Upper lobe of right lung (tissue), 1 donor: Measurements from ENCODE around the gene SPATS2. TPM values are rescaled to one million over a fixed set of nuclear protein-coding genes. Genes with fewer than 3 reads are reported as not detected.

Experiments used
- ATAC-seq: fragments of 200-7000 bp; cut with Tn5 transposase; one replicate; pipeline ENCODE4 v1.9.1; 2020; ENCODE audit warnings: mild to moderate bottlenecking, moderate library complexity
- DNase-seq: peaks from one replicate; pipeline ENCODE4 v3.0.0-alpha.2; 2020
- H3K27ac ChIP-seq: fragments of 200-600 bp; one replicate; pipeline ENCODE4 v1.8.0; 2022
- H3K27me3 ChIP-seq: fragments of 200-600 bp; one replicate; pipeline ENCODE4 v1.8.0; 2022; ENCODE audit warnings: mild to moderate bottlenecking
- H3K36me3 ChIP-seq: fragments of 200-600 bp; one replicate; pipeline ENCODE4 v1.8.0; 2022
- H3K4me1 ChIP-seq: fragments of 200-600 bp; one replicate; pipeline ENCODE4 v1.8.0; 2022
- H3K4me3 ChIP-seq: fragments of 200-600 bp; one replicate; pipeline ENCODE4 v1.8.0; 2022; ENCODE audit warnings: mild to moderate bottlenecking
- H3K9me3 ChIP-seq: fragments of 200-600 bp; one replicate; pipeline ENCODE4 v1.8.0; 2022
- intact Hi-C: fragments of 100-400 bp; cut with DNase I; formaldehyde crosslinking; loops from one replicate; pipeline ENCODE4 v1.11.0; 2022
- total RNA-seq: library from RNA; stranded (reverse); fragmentation: NEBNext Ultra II Directional; extraction: Animal tissue kit (Norgen Biotek cat#: 25700); gene quantifications from one replicate; pipeline ENCODE4 v1.2.1, GENCODE V29; 2021
- TF ChIP-seq, protein P1 (sequence below): fragments of 200-600 bp; IDR thresholded peaks from one replicate; pipeline ENCODE4 v1.8.0; 2022; ENCODE audit warnings: antibody characterized with exemption
- donor health status: DM: no; HTN: yes; CAD: no; lungs with severe emphysema.

The SPATS2 gene
- total RNA-seq, 1 donor from 2014 or later, result 12.6 TPM

DNA sequence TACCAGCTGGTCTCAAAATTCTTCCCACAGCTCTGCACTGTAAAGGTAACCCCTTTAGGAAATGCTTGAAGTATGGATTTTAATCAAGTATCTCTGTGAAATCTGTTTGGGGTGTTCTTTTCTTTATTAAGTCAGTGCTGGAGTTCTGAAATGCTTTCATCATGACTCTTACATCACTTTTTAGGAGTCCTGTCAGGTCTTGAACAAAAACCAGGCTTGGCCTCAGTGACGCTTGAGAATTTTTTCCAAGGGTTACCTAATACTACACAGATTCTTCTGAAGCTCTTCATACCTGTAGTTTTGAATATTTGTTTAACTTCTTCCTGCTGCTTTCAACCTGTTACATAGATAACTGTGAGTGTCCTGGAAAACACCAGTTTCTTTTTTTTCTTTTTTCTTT, 124.6 kb downstream of the SPATS2 start:
- no peaks in the 10 kb centered on the region for H3K9me3 ChIP-seq
- H3K4me1 ChIP-seq, result no peaks in the 10 kb centered on the region
- intact Hi-C loops, result no loop called here
- ATAC-seq (no peak), DNase-seq (no peak)
- no peak overlapping the region for H3K27ac ChIP-seq
- H3K27me3 ChIP-seq, result no peaks in the 10 kb centered on the region
- TF ChIP-seq, protein P1, sequence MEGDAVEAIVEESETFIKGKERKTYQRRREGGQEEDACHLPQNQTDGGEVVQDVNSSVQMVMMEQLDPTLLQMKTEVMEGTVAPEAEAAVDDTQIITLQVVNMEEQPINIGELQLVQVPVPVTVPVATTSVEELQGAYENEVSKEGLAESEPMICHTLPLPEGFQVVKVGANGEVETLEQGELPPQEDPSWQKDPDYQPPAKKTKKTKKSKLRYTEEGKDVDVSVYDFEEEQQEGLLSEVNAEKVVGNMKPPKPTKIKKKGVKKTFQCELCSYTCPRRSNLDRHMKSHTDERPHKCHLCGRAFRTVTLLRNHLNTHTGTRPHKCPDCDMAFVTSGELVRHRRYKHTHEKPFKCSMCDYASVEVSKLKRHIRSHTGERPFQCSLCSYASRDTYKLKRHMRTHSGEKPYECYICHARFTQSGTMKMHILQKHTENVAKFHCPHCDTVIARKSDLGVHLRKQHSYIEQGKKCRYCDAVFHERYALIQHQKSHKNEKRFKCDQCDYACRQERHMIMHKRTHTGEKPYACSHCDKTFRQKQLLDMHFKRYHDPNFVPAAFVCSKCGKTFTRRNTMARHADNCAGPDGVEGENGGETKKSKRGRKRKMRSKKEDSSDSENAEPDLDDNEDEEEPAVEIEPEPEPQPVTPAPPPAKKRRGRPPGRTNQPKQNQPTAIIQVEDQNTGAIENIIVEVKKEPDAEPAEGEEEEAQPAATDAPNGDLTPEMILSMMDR, result no peak
- peaks cover 8% of the 10 kb centered on the region for H3K36me3 ChIP-seq
- no peak overlapping the region for H3K4me3 ChIP-seq

DNA sequence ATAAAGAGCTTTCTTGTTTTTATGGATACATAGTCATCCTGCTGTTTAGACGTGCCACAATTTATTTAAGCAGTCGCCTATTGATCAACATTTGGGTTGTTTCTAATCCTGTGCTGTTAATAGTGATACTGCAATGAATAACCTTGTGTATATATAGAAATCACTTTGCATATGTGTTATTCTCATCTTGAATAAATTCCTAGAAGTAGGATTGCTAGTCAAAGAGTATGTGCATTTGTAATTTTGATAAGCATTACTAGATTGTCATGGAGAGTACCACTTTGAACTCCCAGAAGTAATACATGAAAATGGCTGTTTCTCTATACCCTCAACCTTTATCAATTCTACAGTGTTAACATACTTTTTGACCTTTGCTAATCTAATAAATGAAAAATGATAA, 126.6 kb downstream of the SPATS2 start:
- no peaks in the 10 kb centered on the region for H3K4me1 ChIP-seq
- H3K27ac ChIP-seq, result no peak overlapping the region
- ATAC-seq (no peak), DNase-seq (no peak)
- no peaks in the 10 kb centered on the region for H3K27me3 ChIP-seq
- TF ChIP-seq, protein P1, result no peak
- H3K36me3 ChIP-seq, result peaks cover 8% of the 10 kb centered on the region
- no peak overlapping the region for H3K4me3 ChIP-seq
- H3K9me3 ChIP-seq, result no peaks in the 10 kb centered on the region
- intact Hi-C loops, result no loop called here

DNA sequence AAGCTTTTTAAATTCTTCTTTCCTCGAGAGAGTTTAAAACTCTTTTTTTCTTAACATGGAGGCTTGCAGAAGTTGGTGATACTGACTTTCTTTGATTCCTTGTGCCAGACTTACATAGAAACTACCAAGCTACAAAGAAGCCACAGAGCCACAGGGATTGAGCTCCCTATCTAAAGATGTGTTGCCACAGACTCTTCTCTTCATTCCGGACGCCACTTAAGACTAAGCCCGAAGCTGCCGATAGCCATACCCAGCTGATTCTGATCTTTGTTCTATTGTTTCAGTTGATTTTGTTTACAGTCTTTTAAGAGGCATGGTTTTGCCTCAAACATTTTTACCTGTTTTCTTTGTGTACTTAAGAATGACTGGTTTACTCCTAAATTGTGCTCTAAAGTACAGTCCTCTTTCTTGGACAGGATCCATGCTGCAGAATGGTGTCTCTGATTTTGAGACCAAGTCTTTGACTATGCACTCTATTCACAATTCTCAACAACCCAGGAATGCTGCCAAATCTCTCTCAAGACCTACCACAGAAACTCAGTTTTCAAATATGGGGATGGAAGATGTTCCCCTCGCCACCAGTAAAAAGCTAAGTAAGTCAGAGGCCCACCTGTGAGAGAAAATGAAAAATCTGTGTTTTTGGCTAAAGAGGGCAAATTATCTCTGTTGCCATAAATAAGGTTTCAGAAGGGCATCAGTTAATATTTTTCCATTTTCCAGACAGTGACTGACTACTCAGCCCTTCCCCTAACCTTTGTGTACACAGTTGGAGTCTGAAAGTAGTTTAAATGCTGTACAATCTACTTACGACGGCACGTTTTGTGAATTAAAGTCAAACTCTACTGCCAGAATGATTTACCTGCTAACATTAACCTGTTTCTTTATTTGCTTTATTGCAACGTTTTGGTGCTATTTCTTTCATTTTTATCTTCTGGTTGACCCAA, 129.4 kb downstream of the SPATS2 start:
- no peak for DNase-seq
- TF ChIP-seq, protein P1, result no peak
- Histone ChIP-seq H3K36me3 (peaks cover 8% of the 10 kb centered on the region), H3K4me3 (no peak overlapping the region), H3K4me1 (no peaks in the 10 kb centered on the region), H3K27ac (no peak overlapping the region), H3K27me3 (no peaks in the 10 kb centered on the region), H3K9me3 (no peaks in the 10 kb centered on the region)
- no peak for ATAC-seq
- intact Hi-C loops, result no loop called here

DNA sequence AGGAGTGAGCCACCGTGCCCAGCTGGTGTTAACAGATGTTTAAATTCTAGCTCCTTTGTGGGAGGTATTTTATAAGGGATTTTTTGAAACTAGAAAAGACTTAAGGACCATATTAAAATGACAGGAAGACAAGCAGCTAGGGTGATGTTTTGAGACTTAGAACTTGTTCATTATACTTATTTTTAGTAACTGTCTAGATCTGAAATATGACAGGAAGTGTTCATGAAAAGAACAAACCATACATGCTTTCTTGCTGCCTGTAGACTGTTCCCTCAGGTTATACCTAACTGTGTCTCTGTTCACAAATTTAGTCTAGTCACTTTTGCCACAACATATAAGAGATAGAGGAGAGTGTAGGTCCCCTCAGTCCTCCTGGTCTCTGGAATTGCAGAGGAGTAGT, 134.6 kb downstream of the SPATS2 start:
- DNase-seq (no peak), ATAC-seq (no peak)
- H3K27me3 ChIP-seq, result no peaks in the 10 kb centered on the region
- TF ChIP-seq, protein P1, result no peak
- intact Hi-C loops, result no loop called here
- H3K27ac ChIP-seq, result no peak overlapping the region
- no peaks in the 10 kb centered on the region for H3K4me1 ChIP-seq
- H3K9me3 ChIP-seq, result no peaks in the 10 kb centered on the region
- no peak overlapping the region for H3K4me3 ChIP-seq
- H3K36me3 ChIP-seq, result no peaks in the 10 kb centered on the region

DNA sequence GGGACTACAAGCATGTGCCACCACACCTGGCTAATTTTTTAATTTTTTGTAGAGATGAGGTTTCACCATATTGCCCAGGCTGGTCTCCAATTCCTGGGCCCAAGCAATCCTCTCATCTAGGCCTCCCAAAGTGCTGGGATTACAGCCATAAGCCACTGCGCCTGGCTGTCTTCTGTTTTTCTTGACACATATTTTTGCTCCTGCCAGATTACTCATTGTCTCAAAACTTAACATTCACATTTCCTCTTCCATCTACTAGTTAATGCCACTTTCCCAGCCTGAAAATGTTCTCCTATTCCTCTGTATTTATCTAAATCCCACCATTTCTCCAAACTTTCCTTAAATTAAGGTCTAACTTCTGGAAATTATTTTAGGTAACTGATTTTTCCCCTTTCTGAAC, 135.3 kb downstream of the SPATS2 start:
- Histone ChIP-seq H3K4me3 (no peak overlapping the region), H3K36me3 (no peaks in the 10 kb centered on the region), H3K9me3 (no peaks in the 10 kb centered on the region), H3K27ac (no peak overlapping the region), H3K27me3 (no peaks in the 10 kb centered on the region), H3K4me1 (no peaks in the 10 kb centered on the region)
- intact Hi-C loops, result no loop called here
- no peak for DNase-seq
- TF ChIP-seq, protein P1, result no peak
- ATAC-seq, result no peak
